Body of pancreas (tissue), 4 donors: ENCODE data around the gene HMX2. TPM values are rescaled to one million over a fixed set of nuclear protein-coding genes. Genes with fewer than 3 reads are reported as not detected.

Experiments
- ATAC-seq: fragments of 150-250 bp; one replicate; pipeline ENCODE4 v1.9.1; 2016
- DNase-seq, 4 donors: peaks; one replicate each; pipeline ENCODE4 v3.0.0-alpha.2; 2019
- H3K27ac ChIP-seq, 4 donors: fragments of 200-600 bp; sonication (generic); 1 replicate in 3 of 4; 2 replicates in 1 of 4; pipeline versions ENCODE4 v1.5.1 to v1.6.1; 2016 to 2019; ENCODE audit warnings: mild to moderate bottlenecking in 1 of 4, mixed read lengths in 1 of 4, moderate library complexity in 1 of 4
- H3K27me3 ChIP-seq, 2 donors: fragments of 200-600 bp; sonication (generic); one replicate each; pipeline ENCODE4 v1.6.0; 2016; ENCODE audit warnings: mild to moderate bottlenecking in 1 of 2
- H3K36me3 ChIP-seq, 2 donors: fragments of 200-600 bp; sonication (generic); replicated peaks in 1 of 2; 2 replicates each; pipeline ENCODE4 v1.5.1; 2016; ENCODE audit warnings: low read depth in 2 of 2; ENCODE audit not compliant: insufficient read depth in 1 of 2
- H3K4me1 ChIP-seq: fragments of 200-600 bp; sonication (generic); one replicate; pipeline ENCODE4 v1.6.0; 2016
- H3K4me3 ChIP-seq, 2 donors: fragments of 200-600 bp; sonication (generic); 1 replicate in 1 of 2; 2 replicates in 1 of 2; pipeline ENCODE4 v1.5.1; 2016 to 2019
- H3K9me3 ChIP-seq, 3 donors: fragments of 200-600 bp; sonication (generic); 1 replicate in 2 of 3; 2 replicates in 1 of 3; pipeline ENCODE4 v1.5.1; 2016
- CTCF ChIP-seq, 7 experiments: fragments of 450-650 bp in 4 of 7; fragments of 200-600 bp in 3 of 7; sonication (generic) in 3 of 7; IDR thresholded peaks; one replicate each; pipeline ENCODE4 v1.5.1; 2016 to 2019; ENCODE audit warnings: antibody characterized with exemption in 7 of 7
- POLR2A ChIP-seq, 3 donors: fragments of 450-650 bp; IDR thresholded peaks; one replicate each; pipeline ENCODE4 v1.6.1; 2016; ENCODE audit warnings: antibody characterized with exemption in 3 of 3, mild to moderate bottlenecking in 2 of 3
- WGBS, 2 donors: methylation state at CpG; one replicate each; pipeline ENCODE4 v1.1.5; 2017; 5-methylcytosine and 5-hydroxymethylcytosine counted together
- intact Hi-C: fragments of 100-400 bp; cut with DNase I; formaldehyde crosslinking; loops from one replicate; pipeline ENCODE4 v1.15.1; 2023
- total RNA-seq, 2 donors: library from RNA; depleted of rRNA; stranded (reverse); fragments of >200 nt; gene quantifications; one replicate each; pipeline ENCODE4 v1.1.0, GENCODE V29; 2016

Gene HMX2
- total RNA-seq, 2 donors from 2014 or later = not detected

- no peak for ATAC-seq
- no peaks in the 10 kb centered on the region for H3K4me1 ChIP-seq
Measured at GRCh38 chr10:123103944-123104343, 44.0 kb upstream of the HMX2 start.

GRCh38 chr10:123109466-123109865 is 38.5 kb upstream of the HMX2 start:
- intact Hi-C loops = no loop called here
- H3K27me3 ChIP-seq = no peaks in the 10 kb centered on the region
- no peaks in the 10 kb centered on the region for H3K4me1 ChIP-seq
- DNase-seq (no peak), ATAC-seq (no peak)
- TF ChIP-seq CTCF (IDR thresholded peaks at IDR 0.05) (no peak), POLR2A (IDR thresholded peaks at IDR 0.05) (no peak)
- 60 to 65% methylated on average over 7 of the region's 7 CpGs for WGBS, 2 donors
- H3K9me3 ChIP-seq = no peaks in the 10 kb centered on the region
- H3K27ac ChIP-seq = no peak overlapping the region
- no peak overlapping the region for H3K4me3 ChIP-seq
- no peaks in the 10 kb centered on the region for H3K36me3 ChIP-seq

More at GRCh38 chr10:123103944-123104343, 44.0 kb upstream of the HMX2 start:
- H3K9me3 ChIP-seq = no peaks in the 10 kb centered on the region
- intact Hi-C loops = no loop called here
- no peak overlapping the region for H3K4me3 ChIP-seq
- 49 to 50% methylated on average over 8 to 9 of the region's 9 CpGs for WGBS, 2 donors
- H3K27ac ChIP-seq = no peak overlapping the region
- H3K27me3 ChIP-seq = no peaks in the 10 kb centered on the region
- TF ChIP-seq POLR2A (IDR thresholded peaks at IDR 0.05) = no peak
- TF ChIP-seq CTCF (IDR thresholded peaks at IDR 0.05) = no peak
- no peaks in the 10 kb centered on the region for H3K36me3 ChIP-seq
- DNase-seq = no peak

- no peak overlapping the region for H3K4me3 ChIP-seq
- no peaks in the 10 kb centered on the region for H3K4me1 ChIP-seq
- TF ChIP-seq CTCF (IDR thresholded peaks at IDR 0.05) (no peak), POLR2A (IDR thresholded peaks at IDR 0.05) (no peak)
- DNase-seq = no peak
- no peaks in the 10 kb centered on the region for H3K36me3 ChIP-seq
- WGBS, 2 donors = 18 to 32% methylated on average over 18 to 26 of the region's 26 CpGs
- intact Hi-C loops = no loop called here
- H3K27me3 ChIP-seq = peaks cover 0 to 11% of the 10 kb centered on the region in 2 donors
- H3K27ac ChIP-seq = no peak overlapping the region
- no peak for ATAC-seq
- no peaks in the 10 kb centered on the region for H3K9me3 ChIP-seq
Measured at GRCh38 chr10:123117644-123118417, 30.1 kb upstream of the HMX2 start.

GRCh38 chr10:123119081-123119480 is 28.9 kb upstream of the HMX2 start:
- DNase-seq = no peak
- TF ChIP-seq POLR2A (IDR thresholded peaks at IDR 0.05) (no peak), CTCF (IDR thresholded peaks at IDR 0.05) (no peak)
- Histone ChIP-seq H3K27ac (no peak overlapping the region), H3K9me3 (no peaks in the 10 kb centered on the region), H3K27me3 (peaks cover 0 to 11% of the 10 kb centered on the region in 2 donors), H3K4me1 (no peaks in the 10 kb centered on the region), H3K4me3 (no peak overlapping the region), H3K36me3 (no peaks in the 10 kb centered on the region)
- 56 to 68% methylated on average over 8 of the region's 8 CpGs for WGBS, 2 donors
- intact Hi-C loops = no loop called here
- ATAC-seq = no peak

GRCh38 chr10:123126246-123126645 is 21.7 kb upstream of the HMX2 start:
- no peaks in the 10 kb centered on the region for H3K27me3 ChIP-seq

More at GRCh38 chr10:123126246-123126645, 21.7 kb upstream of the HMX2 start:
- no peak for ATAC-seq
- no peak for TF ChIP-seq CTCF (IDR thresholded peaks at IDR 0.05)
- no peak for TF ChIP-seq POLR2A (IDR thresholded peaks at IDR 0.05)
- Histone ChIP-seq H3K4me3 (no peak overlapping the region), H3K9me3 (no peaks in the 10 kb centered on the region), H3K27ac (no peak overlapping the region), H3K4me1 (no peaks in the 10 kb centered on the region), H3K36me3 (no peaks in the 10 kb centered on the region)
- intact Hi-C loops = no loop called here
- DNase-seq = no peak
- WGBS, 2 donors = 63 to 64% methylated on average over 5 of the region's 5 CpGs
